DOHH2 (cell line): ENCODE results near the gene CYSLTR2.
"Not testable (repeated sequence)": the region's sequence is repeated elsewhere in the genome, so short reads cannot be mapped to it uniquely, and the experiment has no call there.

Source experiments
- H3F3A ChIP-seq: fragments of 200-600 bp; sonication (generic), shearing (Covaris generic); 2 replicates; pipeline ENCODE4 v1.6.0; 2016; ENCODE audit warnings: antibody characterized with exemption, mild to moderate bottlenecking; ENCODE audit not compliant: control insufficient read depth, insufficient read depth
- H3K27ac ChIP-seq: fragments of 200-600 bp; sonication (generic); 2 replicates; pipeline ENCODE4 v1.5.1; 2014; ENCODE audit warnings: low read depth, mild to moderate bottlenecking, low read length, moderate library complexity
- H3K27me3 ChIP-seq: fragments of 200-600 bp; sonication (generic); 2 replicates; pipeline ENCODE4 v1.6.1; 2014; ENCODE audit warnings: mild to moderate bottlenecking, low read length, mixed read lengths; ENCODE audit not compliant: control insufficient read depth
- H3K36me3 ChIP-seq: fragments of 200-600 bp; sonication (generic); 2 replicates; pipeline ENCODE4 v1.6.1; 2014; ENCODE audit warnings: mild to moderate bottlenecking, low read length, moderate library complexity, mixed read lengths; ENCODE audit not compliant: control insufficient read depth
- H3K4me1 ChIP-seq: fragments of 200-600 bp; sonication (generic); 2 replicates; pipeline ENCODE4 v1.6.1; 2014; ENCODE audit warnings: mild to moderate bottlenecking, low read length, mixed read lengths; ENCODE audit not compliant: control insufficient read depth
- H3K4me2 ChIP-seq: fragments of 200-600 bp; sonication (generic); 2 replicates; pipeline ENCODE4 v1.6.0; 2014; ENCODE audit warnings: mild to moderate bottlenecking, low read length, moderate library complexity
- H3K4me3 ChIP-seq: fragments of 200-600 bp; sonication (generic); 2 replicates; pipeline ENCODE4 v1.5.1; 2014; ENCODE audit warnings: mild to moderate bottlenecking, low read length, mixed read lengths
- H3K79me2 ChIP-seq: fragments of 200-600 bp; sonication (generic); 2 replicates; pipeline ENCODE4 v1.6.1; 2014; ENCODE audit warnings: mild to moderate bottlenecking, low read length, mixed read lengths; ENCODE audit not compliant: control insufficient read depth
- H3K9me2 ChIP-seq: fragments of 200-600 bp; sonication (generic); replicated peaks from 2 replicates; pipeline ENCODE4 v1.6.1; 2014; ENCODE audit warnings: mild to moderate bottlenecking, low read length, mixed read lengths; ENCODE audit not compliant: control insufficient read depth
- H3K9me3 ChIP-seq: fragments of 200-600 bp; sonication (generic); 2 replicates; pipeline ENCODE4 v1.6.1; 2014; ENCODE audit warnings: antibody characterized with exemption, low read length, mixed read lengths; ENCODE audit not compliant: control insufficient read depth, insufficient read depth
- H4K20me1 ChIP-seq: fragments of 200-600 bp; sonication (generic); 2 replicates; pipeline ENCODE4 v1.6.0; 2014; ENCODE audit warnings: low read depth, mild to moderate bottlenecking, antibody characterized with exemption, low read length, moderate library complexity; ENCODE audit not compliant: control insufficient read depth, insufficient read depth
- CTCF ChIP-seq: fragments of 200-600 bp; sonication (generic); IDR thresholded peaks from one replicate; pipeline ENCODE4 v1.5.1; 2014; ENCODE audit warnings: antibody characterized with exemption, mild to moderate bottlenecking, low read depth, low read length; ENCODE audit not compliant: poor library complexity, severe bottlenecking
- EZH2phosphoT487 ChIP-seq: fragments of 200-600 bp; sonication (generic); IDR thresholded peaks from 2 replicates; pipeline ENCODE4 v1.6.1; 2017; ENCODE audit warnings: borderline replicate concordance, mild to moderate bottlenecking, antibody characterized with exemption, low read length, moderate library complexity, mixed read lengths

Gene CYSLTR2

GRCh38 chr13:48662226-48662625 lies 8.5 kb downstream of the CYSLTR2 start:
- H3K27me3 ChIP-seq: no peaks in the 10 kb centered on the region

GRCh38 chr13:48667136-48667535 lies 13.4 kb downstream of the CYSLTR2 start:
- H3K27me3 ChIP-seq: no peaks in the 10 kb centered on the region
- TF ChIP-seq EZH2phosphoT487: no peak
- TF ChIP-seq CTCF: no peak
- no peaks in the 10 kb centered on the region for H3F3A ChIP-seq
- no peaks in the 10 kb centered on the region for H3K36me3 ChIP-seq
- no peaks in the 10 kb centered on the region for H3K9me3 ChIP-seq
- no peaks in the 10 kb centered on the region for H3K79me2 ChIP-seq
- no peak overlapping the region for H3K4me3 ChIP-seq
- H4K20me1 ChIP-seq: no peaks in the 10 kb centered on the region
- no peaks in the 10 kb centered on the region for H3K9me2 ChIP-seq
- H3K4me1 ChIP-seq: no peaks in the 10 kb centered on the region
- no peak overlapping the region for H3K4me2 ChIP-seq
- no peak overlapping the region for H3K27ac ChIP-seq

More at GRCh38 chr13:48662226-48662625, 8.5 kb downstream of the CYSLTR2 start:
- Histone ChIP-seq H3K4me3 (no peak overlapping the region), H3K4me1 (0 out of 2 replicates have a peak, but pooled peaks cover 3% of the 10 kb centered on the region), H4K20me1 (no peaks in the 10 kb centered on the region), H3K27ac (no peak overlapping the region), H3F3A (no peaks in the 10 kb centered on the region), H3K4me2 (no peak overlapping the region), H3K79me2 (no peaks in the 10 kb centered on the region), H3K9me2 (no peaks in the 10 kb centered on the region), H3K9me3 (no peaks in the 10 kb centered on the region), H3K36me3 (no peaks in the 10 kb centered on the region)
- TF ChIP-seq EZH2phosphoT487 (no peak), CTCF (no peak)

- not testable (repeated sequence) for H3K27me3 ChIP-seq, H3K9me3 ChIP-seq, H3K4me1 ChIP-seq, H3K36me3 ChIP-seq, H3F3A ChIP-seq, H3K4me3 ChIP-seq, H3K79me2 ChIP-seq, H3K4me2 ChIP-seq, H3K27ac ChIP-seq, H4K20me1 ChIP-seq, H3K9me2 ChIP-seq
These were observed 17.7 kb downstream of the CYSLTR2 start for GRCh38 chr13:48671421-48671820.

GRCh38 chr13:48675247-48675646 lies 21.5 kb downstream of the CYSLTR2 start:
- H3K36me3 ChIP-seq: no peaks in the 10 kb centered on the region
- H3K27ac ChIP-seq: no peak overlapping the region
- TF ChIP-seq CTCF: no peak
- no peak for TF ChIP-seq EZH2phosphoT487
- H4K20me1 ChIP-seq: no peaks in the 10 kb centered on the region
- no peaks in the 10 kb centered on the region for H3K9me3 ChIP-seq
- H3K79me2 ChIP-seq: no peaks in the 10 kb centered on the region
- H3K4me2 ChIP-seq: no peak overlapping the region
- H3K4me3 ChIP-seq: no peak overlapping the region
- H3K9me2 ChIP-seq: no peaks in the 10 kb centered on the region
- H3K4me1 ChIP-seq: no peaks in the 10 kb centered on the region
- H3F3A ChIP-seq: no peaks in the 10 kb centered on the region
- H3K27me3 ChIP-seq: no peaks in the 10 kb centered on the region
